ENCODE measurements around the gene SLC22A6. TPM values are rescaled to one million over a fixed set of nuclear protein-coding genes. Genes with fewer than 3 reads are reported as not detected.
A peak's percentile ranks its signal among the peaks of the same experiment; 100 is the strongest.

Gene SLC22A6, protein sequence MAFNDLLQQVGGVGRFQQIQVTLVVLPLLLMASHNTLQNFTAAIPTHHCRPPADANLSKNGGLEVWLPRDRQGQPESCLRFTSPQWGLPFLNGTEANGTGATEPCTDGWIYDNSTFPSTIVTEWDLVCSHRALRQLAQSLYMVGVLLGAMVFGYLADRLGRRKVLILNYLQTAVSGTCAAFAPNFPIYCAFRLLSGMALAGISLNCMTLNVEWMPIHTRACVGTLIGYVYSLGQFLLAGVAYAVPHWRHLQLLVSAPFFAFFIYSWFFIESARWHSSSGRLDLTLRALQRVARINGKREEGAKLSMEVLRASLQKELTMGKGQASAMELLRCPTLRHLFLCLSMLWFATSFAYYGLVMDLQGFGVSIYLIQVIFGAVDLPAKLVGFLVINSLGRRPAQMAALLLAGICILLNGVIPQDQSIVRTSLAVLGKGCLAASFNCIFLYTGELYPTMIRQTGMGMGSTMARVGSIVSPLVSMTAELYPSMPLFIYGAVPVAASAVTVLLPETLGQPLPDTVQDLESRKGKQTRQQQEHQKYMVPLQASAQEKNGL
- not detected for total RNA-seq

DNA sequence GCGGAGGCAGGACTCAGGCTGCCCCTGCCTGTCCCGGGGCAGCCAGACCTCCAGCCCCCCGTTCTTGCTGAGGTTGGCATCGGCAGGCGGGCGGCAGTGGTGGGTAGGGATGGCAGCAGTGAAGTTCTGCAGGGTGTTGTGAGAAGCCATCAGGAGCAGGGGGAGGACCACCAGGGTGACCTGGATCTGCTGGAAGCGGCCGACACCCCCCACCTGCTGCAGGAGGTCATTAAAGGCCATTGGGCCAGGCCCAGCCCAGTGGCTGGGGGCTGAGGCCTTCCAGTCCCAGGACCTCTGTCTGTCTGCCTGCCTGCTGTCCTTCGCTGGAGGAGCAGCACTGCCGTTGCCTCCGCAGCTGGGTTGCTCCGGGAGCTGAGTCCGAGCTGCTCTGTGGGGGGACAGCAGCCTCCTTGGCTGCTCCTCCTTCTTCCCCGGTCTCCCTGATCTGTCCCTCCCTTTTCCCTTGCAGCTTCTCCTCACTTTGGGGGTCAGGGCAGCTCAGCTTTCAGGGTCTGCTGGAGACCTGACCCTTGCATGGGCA is at the start of gene SLC22A6:
Gene SLC22A6, minus strand, starts transcription at position 517 of the 541 bp plus-strand sequence. Its CDS starts 277 bp downstream, at position 240.
- TF ChIP-seq POLR2A (IDR thresholded peaks at IDR 0.05) = no peak
- TF ChIP-seq, protein P1, sequence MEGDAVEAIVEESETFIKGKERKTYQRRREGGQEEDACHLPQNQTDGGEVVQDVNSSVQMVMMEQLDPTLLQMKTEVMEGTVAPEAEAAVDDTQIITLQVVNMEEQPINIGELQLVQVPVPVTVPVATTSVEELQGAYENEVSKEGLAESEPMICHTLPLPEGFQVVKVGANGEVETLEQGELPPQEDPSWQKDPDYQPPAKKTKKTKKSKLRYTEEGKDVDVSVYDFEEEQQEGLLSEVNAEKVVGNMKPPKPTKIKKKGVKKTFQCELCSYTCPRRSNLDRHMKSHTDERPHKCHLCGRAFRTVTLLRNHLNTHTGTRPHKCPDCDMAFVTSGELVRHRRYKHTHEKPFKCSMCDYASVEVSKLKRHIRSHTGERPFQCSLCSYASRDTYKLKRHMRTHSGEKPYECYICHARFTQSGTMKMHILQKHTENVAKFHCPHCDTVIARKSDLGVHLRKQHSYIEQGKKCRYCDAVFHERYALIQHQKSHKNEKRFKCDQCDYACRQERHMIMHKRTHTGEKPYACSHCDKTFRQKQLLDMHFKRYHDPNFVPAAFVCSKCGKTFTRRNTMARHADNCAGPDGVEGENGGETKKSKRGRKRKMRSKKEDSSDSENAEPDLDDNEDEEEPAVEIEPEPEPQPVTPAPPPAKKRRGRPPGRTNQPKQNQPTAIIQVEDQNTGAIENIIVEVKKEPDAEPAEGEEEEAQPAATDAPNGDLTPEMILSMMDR (IDR thresholded peaks at IDR 0.05) = no peak
- TF ChIP-seq POLR2AphosphoS5 (IDR thresholded peaks at IDR 0.05; ENCODE audit: insufficient read depth in 1 of 2, low read depth in 1 of 2) = no peak
- intact Hi-C loops (cut with DNase I) = no loop called here
- no peak for DNase-seq (ENCODE audit: extremely low spot score in 2 of 2)

DNA sequence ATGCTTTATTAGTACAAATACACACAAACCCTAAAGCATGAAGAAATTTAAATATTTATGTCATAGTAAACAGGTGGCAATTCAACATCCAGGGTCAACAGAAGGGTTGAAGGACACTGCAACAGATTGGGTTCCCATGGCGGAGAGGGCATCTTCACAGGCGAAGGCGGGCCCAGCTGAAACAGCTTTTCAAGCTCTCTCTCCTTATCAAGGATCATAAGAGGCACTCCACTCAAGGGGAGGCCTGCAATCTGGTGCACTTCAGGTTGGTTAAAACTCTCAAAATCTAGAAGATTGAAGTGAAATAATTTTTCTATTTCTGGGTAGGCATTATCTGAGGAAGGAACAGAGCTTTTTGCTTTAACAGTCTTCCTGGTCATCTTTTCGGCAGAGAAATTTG is 47.7 kb upstream of the SLC22A6 start:
- Histone ChIP-seq H3K36me3 (no peaks in the 10 kb centered on the region), H3K27me3 (no peaks in the 10 kb centered on the region), H3K4me3 (no peak overlapping the region), H3K27ac (no peak overlapping the region), H3K4me1 (no peaks in the 10 kb centered on the region), H3K9me3 (no peaks in the 10 kb centered on the region)
- intact Hi-C loops (cut with DNase I) = no loop called here
- TF ChIP-seq, protein P1 (IDR thresholded peaks at IDR 0.05) = no peak
- TF ChIP-seq POLR2AphosphoS5 (IDR thresholded peaks at IDR 0.05; ENCODE audit: insufficient read depth in 1 of 2, low read depth in 1 of 2) = no peak
- no peak for TF ChIP-seq POLR2A (IDR thresholded peaks at IDR 0.05)
- DNase-seq (ENCODE audit: extremely low spot score in 2 of 2) = no peak

More for the DNA sequence above, at the start of gene SLC22A6:
- no peaks in the 10 kb centered on the region for H3K36me3 ChIP-seq
- no peaks in the 10 kb centered on the region for H3K27me3 ChIP-seq
- H3K27ac ChIP-seq = no peak within 1 kb of the TSS
- no peaks in the 10 kb centered on the region for H3K9me3 ChIP-seq
- H3K4me1 ChIP-seq = no peaks in the 10 kb centered on the region
- H3K4me3 ChIP-seq = no peak within 1 kb of the TSS

DNA sequence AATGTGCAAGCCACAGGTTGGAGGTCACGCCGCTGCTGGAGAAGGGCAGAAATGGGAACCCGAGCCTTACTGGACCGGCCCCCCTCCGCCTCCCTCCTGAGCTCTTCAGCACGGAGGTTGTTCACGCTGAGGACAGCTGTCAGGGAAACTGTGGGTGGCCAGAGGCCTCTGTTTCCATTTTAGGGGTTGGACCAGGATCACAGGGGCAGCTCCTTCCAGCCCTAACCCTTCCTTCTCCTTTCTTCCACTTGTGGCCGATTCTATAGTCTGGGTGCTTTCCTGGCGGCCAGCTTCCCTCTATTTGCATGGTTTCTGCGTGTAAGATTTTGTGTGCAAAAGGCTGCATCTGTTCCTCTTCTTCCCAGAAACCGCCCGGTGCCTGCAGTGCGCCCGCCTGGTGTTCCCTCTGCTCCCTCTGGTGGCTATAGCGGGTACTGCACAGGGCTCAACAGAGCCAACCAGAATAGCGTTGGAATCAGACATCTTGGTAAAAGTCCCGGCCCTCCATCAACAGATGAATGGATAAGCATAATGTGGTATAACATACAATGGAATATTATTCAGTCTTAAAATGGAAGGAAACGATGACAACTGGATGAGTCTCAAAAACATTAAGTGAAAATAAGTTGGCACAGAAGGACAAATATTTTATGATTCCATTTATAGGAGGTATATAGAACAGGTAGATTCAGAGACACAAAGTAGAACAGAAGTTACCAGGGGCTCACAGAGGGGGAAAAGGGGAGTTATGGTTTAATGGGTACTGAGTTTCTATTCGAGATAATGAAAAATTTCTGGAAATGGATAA is 39.3 kb upstream of the SLC22A6 start:
- no peak overlapping the region for H3K27ac ChIP-seq
- DNase-seq (ENCODE audit: extremely low spot score in 2 of 2) = peak in 1 of 2 donors; percentile 93
- no peaks in the 10 kb centered on the region for H3K9me3 ChIP-seq
- peaks cover 7% of the 10 kb centered on the region for H3K4me1 ChIP-seq
- no peaks in the 10 kb centered on the region for H3K36me3 ChIP-seq
- no peak overlapping the region for H3K4me3 ChIP-seq
- no peak for TF ChIP-seq POLR2AphosphoS5 (IDR thresholded peaks at IDR 0.05; ENCODE audit: insufficient read depth in 1 of 2, low read depth in 1 of 2)
- TF ChIP-seq POLR2A (IDR thresholded peaks at IDR 0.05) = no peak
- TF ChIP-seq, protein P1 (IDR thresholded peaks at IDR 0.05) = peak; percentile 98 to 99 (median 99)
- intact Hi-C loops (cut with DNase I) = loop anchor here (2.0 kb wide), 1 partner anchor 119 kb away; no protein-coding TSS in a partner anchor
- no peaks in the 10 kb centered on the region for H3K27me3 ChIP-seq

DNA sequence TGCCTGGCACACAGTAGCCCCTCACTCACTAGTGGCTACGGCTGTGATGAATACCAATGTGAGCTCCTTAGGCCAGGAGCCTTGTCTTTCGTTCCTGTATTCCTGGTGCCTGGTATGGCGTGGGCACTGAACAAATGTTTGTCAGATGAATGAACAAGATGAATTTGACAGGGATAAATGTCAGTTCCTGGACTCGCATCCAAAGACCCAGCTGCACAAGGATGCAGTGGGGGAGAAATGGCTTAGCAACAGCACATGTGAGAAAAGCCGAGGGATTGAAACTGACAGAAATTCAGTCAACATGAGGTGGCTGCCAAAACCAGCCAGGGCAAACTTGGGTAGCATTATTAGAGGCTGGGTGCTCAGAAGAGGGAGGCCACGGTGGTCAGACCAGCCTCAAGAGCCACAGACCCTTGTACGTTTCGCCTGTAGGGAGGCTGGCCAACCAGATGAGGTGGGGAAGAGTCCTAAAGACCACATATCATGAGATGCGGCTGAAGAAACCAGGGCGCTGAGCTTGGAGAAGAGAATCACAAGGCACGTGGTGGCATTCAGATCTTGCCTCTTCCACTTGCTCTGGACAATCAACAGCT is 38.6 kb upstream of the SLC22A6 start:
- Histone ChIP-seq H3K27ac (no peak overlapping the region), H3K9me3 (no peaks in the 10 kb centered on the region), H3K36me3 (no peaks in the 10 kb centered on the region), H3K4me1 (peaks cover 7% of the 10 kb centered on the region), H3K27me3 (no peaks in the 10 kb centered on the region), H3K4me3 (no peak overlapping the region)
- intact Hi-C loops (cut with DNase I) = no loop called here
- TF ChIP-seq POLR2A (IDR thresholded peaks at IDR 0.05) (no peak), POLR2AphosphoS5 (IDR thresholded peaks at IDR 0.05; ENCODE audit: insufficient read depth in 1 of 2, low read depth in 1 of 2) (no peak)
- TF ChIP-seq, protein P1 (IDR thresholded peaks at IDR 0.05) = no peak
- no peak for DNase-seq (ENCODE audit: extremely low spot score in 2 of 2)
